Keratinocyte (primary cell): Measurements from ENCODE around the gene TMBIM4. TPM values are rescaled to one million over a fixed set of nuclear protein-coding genes. Genes with fewer than 3 reads are reported as not detected.

Source experiments
- DNase-seq: peaks from one replicate; pipeline ENCODE4 v3.0.0-alpha.2; 2011; ENCODE audit warnings: low read depth, missing footprints, low spot score
- FAIRE-seq: peaks from 2 replicates; lab custom pipeline; 2011; peaks lifted over from hg19 to GRCh38; lab: Jason Lieb, UNC
- H2AFZ ChIP-seq: 2 replicates; pipeline ENCODE4 v1.6.0; 2012; ENCODE audit warnings: low read length, control low read depth, inconsistent platforms; ENCODE audit not compliant: control insufficient read depth
- H3K27ac ChIP-seq: 2 replicates; pipeline ENCODE4 v1.5.1; 2011; ENCODE audit warnings: low read length; ENCODE audit not compliant: control insufficient read depth, insufficient read depth
- H3K27me3 ChIP-seq: 3 replicates; pipeline ENCODE4 v1.6.0; 2011; ENCODE audit warnings: low read length; ENCODE audit not compliant: control insufficient read depth, insufficient read depth; ENCODE audit errors: extremely low read depth
- H3K36me3 ChIP-seq, 2 experiments: 2 replicates in 1 of 2; 3 replicates in 1 of 2; pipeline ENCODE4 v1.5.1; 2011; ENCODE audit warnings: low read length in 2 of 2, mild to moderate bottlenecking in 1 of 2; ENCODE audit not compliant: control insufficient read depth in 2 of 2, insufficient read depth in 2 of 2; ENCODE audit errors: extremely low read depth in 1 of 2
- H3K4me1 ChIP-seq: 3 replicates; pipeline ENCODE4 v1.5.1; 2011; ENCODE audit warnings: low read length; ENCODE audit not compliant: control insufficient read depth, insufficient read depth; ENCODE audit errors: extremely low read depth
- H3K4me2 ChIP-seq: 3 replicates; pipeline ENCODE4 v1.6.0; 2011; ENCODE audit warnings: low read depth, low read length; ENCODE audit not compliant: control insufficient read depth, insufficient read depth; ENCODE audit errors: extremely low read depth
- H3K4me3 ChIP-seq, 3 experiments: fragments of 200-600 bp in 1 of 3; sonication (generic) in 1 of 3; 2 replicates in 2 of 3; 3 replicates in 1 of 3; pipeline ENCODE4 v1.5.1; 2011 to 2016; ENCODE audit warnings: low read length in 3 of 3, mild to moderate bottlenecking in 3 of 3, control low read depth in 2 of 3, inconsistent platforms in 1 of 3, low read depth in 1 of 3, mixed read lengths in 1 of 3, mixed run types in 1 of 3, moderate library complexity in 1 of 3; ENCODE audit not compliant: control insufficient read depth in 2 of 3, insufficient read depth in 2 of 3; ENCODE audit errors: extremely low read depth in 1 of 3
- H3K79me2 ChIP-seq: 2 replicates; pipeline ENCODE4 v1.6.0; 2012; ENCODE audit warnings: low read length; ENCODE audit not compliant: control insufficient read depth, insufficient read depth
- H3K9ac ChIP-seq: 3 replicates; pipeline ENCODE4 v1.6.0; 2011; ENCODE audit warnings: low read length; ENCODE audit not compliant: control insufficient read depth, insufficient read depth; ENCODE audit errors: extremely low read depth
- H3K9me1 ChIP-seq: 3 replicates; pipeline ENCODE4 v1.6.0; 2011; ENCODE audit warnings: low read length; ENCODE audit not compliant: control insufficient read depth, insufficient read depth; ENCODE audit errors: extremely low read depth
- H3K9me3 ChIP-seq: 2 replicates; pipeline ENCODE4 v1.5.1; 2012; ENCODE audit warnings: low read depth, low read length; ENCODE audit not compliant: control insufficient read depth
- H4K20me1 ChIP-seq: 3 replicates; pipeline ENCODE4 v1.6.0; 2011; ENCODE audit warnings: low read length; ENCODE audit not compliant: control insufficient read depth, insufficient read depth; ENCODE audit errors: extremely low read depth
- CTCF ChIP-seq, 3 experiments: IDR thresholded peaks in 1 of 3; conservative IDR thresholded peaks in 1 of 3; optimal IDR thresholded peaks in 1 of 3; 2 replicates in 2 of 3; 3 replicates in 1 of 3; pipeline versions ENCODE3 to v1.5.1; 2011; ENCODE audit warnings: low read length in 3 of 3, mild to moderate bottlenecking in 3 of 3, moderate library complexity in 2 of 3, control low read depth in 1 of 3, inconsistent platforms in 1 of 3; ENCODE audit not compliant: insufficient read depth in 2 of 3; ENCODE audit errors: extremely low read depth in 1 of 3
- EZH2 ChIP-seq: IDR thresholded peaks from one replicate; pipeline ENCODE4 v1.6.1; 2012; ENCODE audit warnings: inconsistent platforms, mild to moderate bottlenecking, low read length, moderate library complexity
- dilution Hi-C: fragments of 300-500 bp; cut with MboI; formaldehyde crosslinking; loops from one replicate; pipeline ENCODE4 v1.7.0; 2020; ENCODE audit warnings: low sequenced_read_pairs; ENCODE audit not compliant: extremely low pct_ligation_motif_present
- polyA plus RNA-seq, 5 experiments: library from polyadenylated mRNA; depleted of rRNA in 3 of 5; stranded (reverse) in 3 of 5; stranded (forward) in 1 of 5; unstranded in 1 of 5; fragments of >200 nt; gene quantifications; 1 replicate in 1 of 5; 2 replicates in 3 of 5; 3 replicates in 1 of 5; pipeline versions ENCODE4 v1.2.1 to v1.2.3, GENCODE V29; 2011 to 2012; ENCODE audit warnings: missing spikeins in 2 of 5, low read depth in 1 of 5, low replicate concordance in 1 of 5

The TMBIM4 gene
- polyA plus RNA-seq, 1 donor (not counting 4 experiments of a cell fraction or from before 2014, with no cell fraction given) = 111 TPM

GRCh38 chr12:66189486-66189843 is 19.7 kb upstream of the TMBIM4 start:
- H3K4me1 ChIP-seq = no peaks in the 10 kb centered on the region
- no peak for FAIRE-seq
- H3K9me3 ChIP-seq = no peaks in the 10 kb centered on the region
- H3K9me1 ChIP-seq = no peaks in the 10 kb centered on the region
- H3K79me2 ChIP-seq = no peaks in the 10 kb centered on the region
- H3K4me2 ChIP-seq = peak overlapping the region; percentile 52
- H2AFZ ChIP-seq = no peak overlapping the region
- no peaks in the 10 kb centered on the region for H4K20me1 ChIP-seq
- no peak for TF ChIP-seq CTCF (optimal IDR thresholded peaks at IDR 0.05 in 1 of 3, IDR thresholded peaks at IDR 0.05 in 1 of 3, conservative IDR thresholded peaks at IDR 0.05 in 1 of 3; ENCODE audit: extremely low read depth in 1 of 3, insufficient read depth in 2 of 3, low read length in 3 of 3)
- TF ChIP-seq EZH2 = no peak
- no peak overlapping the region for H3K9ac ChIP-seq
- dilution Hi-C loops = no loop called here
- H3K27me3 ChIP-seq = peaks cover 19% of the 10 kb centered on the region
- no peak overlapping the region for H3K27ac ChIP-seq
- H3K4me3 ChIP-seq = peak overlapping the region in 1 of 3 experiments; percentile 36
- DNase-seq = no peak
- no peaks in the 10 kb centered on the region for H3K36me3 ChIP-seq

- Histone ChIP-seq H3K4me3 (peak within 1 kb of the TSS; percentile 16 to 44 (median 32)), H3K79me2 (no peaks in the 10 kb centered on the region), H3K4me2 (peak within 1 kb of the TSS; percentile 52), H3K9me3 (no peaks in the 10 kb centered on the region), H2AFZ (peak within 1 kb of the TSS; percentile 86), H3K27me3 (peaks cover 19% of the 10 kb centered on the region), H3K9ac (no peak within 1 kb of the TSS), H3K9me1 (no peaks in the 10 kb centered on the region), H3K27ac (no peak within 1 kb of the TSS), H4K20me1 (no peaks in the 10 kb centered on the region), H3K4me1 (no peaks in the 10 kb centered on the region), H3K36me3 (no peaks in the 10 kb centered on the region)
- dilution Hi-C loops = no loop called here
- no peak for FAIRE-seq
- TF ChIP-seq EZH2 = peak; percentile 78
- no peak for TF ChIP-seq CTCF (optimal IDR thresholded peaks at IDR 0.05 in 1 of 3, IDR thresholded peaks at IDR 0.05 in 1 of 3, conservative IDR thresholded peaks at IDR 0.05 in 1 of 3; ENCODE audit: extremely low read depth in 1 of 3, insufficient read depth in 2 of 3, low read length in 3 of 3)
- DNase-seq = no peak
These were observed 19.0 kb upstream of the TMBIM4 start, which contains the start of gene IRAK3 for GRCh38 chr12:66188584-66189485. Gene IRAK3, plus strand, starts transcription at chr12:66189214. Its CDS starts 86 bp downstream, at chr12:66189300.
